GM19043 (cell line): ENCODE data around the gene CCDC57.
"Not testable (repeated sequence)": the region's sequence is repeated elsewhere in the genome, so short reads cannot be mapped to it uniquely, and the experiment has no call there.

Experiments
- ATAC-seq: cut with Tn5 transposase; IDR thresholded peaks from one replicate; pipeline ENCODE4 v1.9.1; 2021; ENCODE audit warnings: low read depth; ENCODE audit not compliant: unreplicated experiment

Gene CCDC57

DNA sequence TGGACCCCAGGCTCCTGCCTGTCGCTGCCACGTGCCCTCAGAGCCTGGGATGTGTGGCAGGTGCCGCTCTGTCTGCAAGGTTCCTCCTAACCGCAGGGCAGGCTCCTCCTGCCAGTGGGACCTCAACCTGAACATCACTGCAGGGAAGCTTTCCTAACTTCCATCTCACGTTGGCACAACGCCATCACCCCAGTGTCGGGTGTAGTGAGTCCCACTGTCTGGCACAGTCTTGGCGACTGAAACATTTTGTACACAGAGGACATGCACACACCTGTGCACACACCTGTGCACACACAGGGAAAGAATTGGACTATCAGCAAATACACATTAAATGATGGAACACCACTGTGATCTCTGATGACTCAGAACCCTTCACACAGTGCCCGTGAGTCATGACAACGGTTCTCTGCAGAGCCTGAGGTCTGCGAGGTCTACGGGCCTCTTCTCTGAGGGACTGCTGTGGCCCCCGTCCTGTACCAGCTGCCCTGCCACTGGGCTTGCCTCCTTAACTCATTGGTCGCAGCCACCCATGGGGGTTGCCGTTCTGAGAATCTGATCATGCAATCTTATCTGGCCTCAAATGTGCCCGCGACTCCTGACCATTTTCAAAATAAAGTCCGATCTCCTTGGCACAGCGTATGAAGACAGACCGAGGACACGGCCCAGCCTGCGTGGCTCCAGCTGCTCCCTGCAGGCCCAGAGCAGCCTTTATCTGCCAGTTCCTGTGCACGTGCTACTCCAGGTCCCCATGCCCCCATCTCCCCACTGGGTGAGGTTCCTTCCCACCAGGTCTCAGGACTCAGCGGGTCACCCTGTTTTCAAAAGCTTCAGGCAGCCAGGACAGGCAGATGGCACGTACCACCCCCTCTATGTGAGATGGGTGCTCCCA is 7.6 kb downstream of the CCDC57 start:
- no peak for ATAC-seq

DNA sequence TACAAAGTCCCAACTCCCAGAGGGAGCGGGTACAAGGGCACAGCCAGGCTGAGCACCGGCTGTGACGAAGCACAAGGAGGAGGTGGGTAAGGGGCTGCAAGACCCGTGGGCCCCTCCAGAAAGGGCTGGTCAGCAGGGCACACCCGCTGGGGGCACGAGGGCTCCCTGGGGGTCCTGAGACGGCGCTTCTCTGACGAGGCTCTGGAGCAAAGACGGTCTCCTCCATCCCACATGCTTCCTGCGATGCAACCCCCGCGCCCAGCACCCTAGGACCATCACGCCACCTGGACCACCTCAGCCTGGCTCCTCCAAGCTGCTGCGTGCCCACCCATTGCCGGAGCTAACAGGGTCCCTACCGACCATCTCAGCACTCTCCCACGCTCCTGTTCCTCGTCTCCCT is 8.7 kb downstream of the CCDC57 start:
- no peak for ATAC-seq

DNA sequence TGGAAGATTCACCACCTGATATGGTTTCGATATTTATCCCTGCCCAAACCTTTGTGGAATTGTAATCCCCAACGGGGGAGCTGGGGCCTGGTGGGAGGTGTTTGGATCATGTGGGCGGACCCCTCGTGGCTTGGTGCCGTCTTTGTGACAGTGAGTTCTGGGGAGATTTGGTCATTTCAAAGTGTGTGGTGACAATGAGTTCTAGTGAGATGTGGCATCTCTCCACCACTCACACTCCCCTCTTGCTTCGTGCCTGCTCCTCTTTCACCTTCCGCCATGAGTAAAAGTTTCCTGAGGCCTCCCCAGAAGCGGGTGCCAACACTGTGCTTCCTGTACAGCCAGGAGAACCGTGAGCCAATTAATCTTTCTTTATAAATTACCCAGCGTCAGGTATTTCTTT is 9.7 kb downstream of the CCDC57 start:
- no peak for ATAC-seq

DNA sequence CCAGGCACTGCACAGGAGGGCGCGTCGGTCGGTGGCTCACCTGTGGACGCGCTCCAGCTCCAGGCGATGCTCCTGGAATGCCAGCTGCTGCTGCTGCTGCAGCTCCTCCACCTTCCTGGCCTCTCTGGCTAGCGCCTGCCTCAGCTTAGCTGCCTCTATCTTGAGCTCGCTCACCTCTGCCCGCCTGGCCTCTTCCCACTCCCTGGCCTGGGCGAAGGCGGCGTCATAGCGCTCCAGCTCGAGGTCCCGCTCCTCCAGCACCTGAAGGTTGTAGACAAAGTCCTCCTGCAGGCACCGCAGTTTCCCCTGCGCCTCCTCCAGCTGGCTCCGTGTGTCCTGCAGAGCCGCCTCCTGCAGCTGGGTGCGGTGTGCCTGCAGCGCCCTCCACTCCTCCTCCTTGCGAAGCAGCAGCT is 11.1 kb downstream of the CCDC57 start:
- ATAC-seq, result no peak

DNA sequence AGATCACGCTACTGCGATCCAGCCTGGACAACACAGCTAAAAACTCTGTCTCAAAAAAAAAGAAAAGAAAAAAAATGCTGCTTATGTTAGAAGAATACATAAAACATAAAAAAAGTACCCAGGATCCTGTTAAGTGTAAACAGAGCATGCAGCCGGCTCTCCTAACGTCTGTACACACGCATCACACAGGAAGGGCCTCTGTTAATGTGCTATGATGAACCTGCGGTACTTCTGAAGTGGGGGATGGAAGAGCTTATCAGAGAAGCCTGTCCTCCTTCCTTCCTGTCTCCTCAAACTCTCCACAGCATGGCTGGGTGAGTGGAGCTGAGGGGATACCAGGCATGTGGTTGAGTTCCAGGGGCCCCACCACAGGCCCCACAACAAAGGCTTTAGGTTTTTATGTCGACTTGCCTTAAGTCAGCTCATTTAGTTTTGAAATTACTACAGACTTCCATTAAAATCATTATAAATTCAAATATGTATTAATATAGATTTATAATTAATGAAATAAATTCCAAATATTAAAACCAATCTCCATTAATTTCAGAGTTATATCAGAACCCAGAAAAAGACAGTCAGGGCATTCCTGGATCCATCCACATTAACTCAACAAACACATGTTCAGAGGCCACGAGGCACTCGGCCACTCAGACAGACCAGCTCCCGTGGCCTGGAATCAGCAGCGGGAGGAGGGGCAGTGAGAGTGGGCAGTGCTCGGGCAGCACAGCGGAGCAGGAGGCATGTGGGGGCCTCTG is 11.7 kb downstream of the CCDC57 start:
- no peak for ATAC-seq

DNA sequence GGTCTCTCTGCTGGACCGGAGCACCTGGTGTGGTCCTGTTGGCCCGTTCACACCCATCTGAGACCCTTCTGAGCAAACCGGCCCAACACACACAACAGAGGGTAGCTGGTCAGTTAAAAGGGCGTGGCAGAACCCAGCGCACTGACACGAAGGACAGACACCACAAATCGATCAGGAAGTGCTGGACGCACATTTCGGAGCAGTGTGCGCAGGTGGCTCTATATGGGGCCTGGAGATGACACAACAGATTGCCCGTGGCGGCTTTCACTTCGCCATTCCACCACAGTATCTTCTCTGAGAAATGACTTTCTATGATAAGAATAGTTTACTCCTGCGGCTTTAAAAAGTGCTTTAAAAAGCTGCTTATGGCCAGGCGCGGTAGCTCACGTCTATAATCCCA is 12.5 kb downstream of the CCDC57 start:
- ATAC-seq, result no peak

DNA sequence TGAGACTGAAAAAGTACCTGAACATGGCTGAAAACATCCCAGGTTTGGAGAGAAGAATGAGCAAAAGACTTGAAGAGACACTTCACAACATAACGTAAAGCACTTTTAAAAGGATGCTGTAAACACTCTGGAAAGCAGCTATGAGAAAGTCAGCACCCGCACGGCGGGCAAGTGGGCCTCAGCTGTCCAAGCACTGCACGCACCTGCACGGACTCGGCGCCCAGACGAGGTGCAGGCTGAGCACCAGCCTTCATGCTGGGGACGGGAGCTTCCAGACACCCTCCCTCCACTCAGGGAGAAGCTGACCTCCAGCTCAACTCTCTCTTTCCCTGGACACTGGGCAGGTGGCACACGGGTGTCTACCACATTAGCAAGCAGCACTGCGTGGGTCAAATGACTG is 13.1 kb downstream of the CCDC57 start:
- ATAC-seq, result no peak

DNA sequence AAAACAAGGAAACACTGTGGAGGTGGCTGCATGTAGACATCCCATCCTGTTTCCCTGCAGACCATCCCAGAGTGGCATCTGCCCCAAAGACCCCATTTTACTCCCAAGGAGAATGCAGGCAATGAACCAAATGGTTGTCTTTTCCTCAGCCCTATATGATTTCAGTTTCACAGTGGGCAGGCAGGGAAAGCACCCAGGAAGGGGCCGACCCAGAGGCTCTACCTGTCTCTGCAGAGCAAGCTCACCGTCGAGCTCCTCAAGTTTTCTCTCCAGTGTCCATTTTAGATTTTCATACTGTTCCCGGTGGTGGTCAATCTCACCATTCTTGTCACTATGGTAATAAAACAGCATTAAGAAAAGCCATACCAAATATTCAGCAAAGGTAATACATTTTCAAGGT is 14.6 kb downstream of the CCDC57 start:
- ATAC-seq, result no peak

DNA sequence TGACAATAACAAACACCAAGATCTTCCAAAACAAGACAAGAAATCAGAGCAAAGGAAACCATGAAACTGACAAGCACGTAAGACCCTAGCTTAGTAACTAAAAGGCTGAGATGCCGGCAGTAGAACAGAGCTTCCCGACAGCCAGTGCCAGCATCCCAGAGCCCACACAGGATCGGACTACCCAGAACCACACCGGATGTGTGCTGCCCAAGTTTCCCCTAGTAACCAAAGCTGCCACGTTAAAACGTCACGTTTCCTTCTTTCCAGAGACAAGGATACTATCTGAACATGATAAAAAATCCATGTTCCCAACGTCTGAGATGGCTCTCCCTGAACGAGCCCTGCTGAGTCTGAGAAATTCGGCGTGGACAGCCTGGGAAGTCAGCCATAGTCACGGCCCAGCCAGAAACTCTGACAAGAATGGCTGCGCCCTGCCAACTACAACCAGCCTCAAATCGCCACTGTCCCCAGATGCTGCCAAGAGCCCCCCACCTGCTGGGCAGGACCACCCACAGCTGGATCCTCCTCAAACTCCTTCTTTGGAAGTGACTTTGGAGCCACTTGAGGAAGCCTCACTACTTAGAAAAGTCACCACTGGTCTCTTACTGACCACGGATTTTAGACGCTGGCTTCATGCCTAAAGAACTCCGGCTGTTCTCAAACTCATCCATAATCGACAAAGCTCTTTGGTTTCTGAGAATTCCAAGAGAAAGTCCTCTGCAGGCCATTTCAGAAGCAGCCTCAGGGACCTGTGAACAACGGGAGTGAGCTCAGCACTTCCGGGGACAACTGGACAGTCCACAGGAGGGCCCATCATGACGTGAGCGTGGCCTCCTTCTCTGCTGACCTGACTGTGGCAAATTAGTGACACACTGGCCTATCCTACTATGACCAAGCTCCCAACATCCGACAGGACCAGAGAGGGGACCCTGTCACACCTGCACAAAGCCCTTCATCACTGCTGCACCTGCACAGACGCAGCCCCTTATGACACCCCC is 16.7 kb downstream of the CCDC57 start:
- no peak for ATAC-seq

DNA sequence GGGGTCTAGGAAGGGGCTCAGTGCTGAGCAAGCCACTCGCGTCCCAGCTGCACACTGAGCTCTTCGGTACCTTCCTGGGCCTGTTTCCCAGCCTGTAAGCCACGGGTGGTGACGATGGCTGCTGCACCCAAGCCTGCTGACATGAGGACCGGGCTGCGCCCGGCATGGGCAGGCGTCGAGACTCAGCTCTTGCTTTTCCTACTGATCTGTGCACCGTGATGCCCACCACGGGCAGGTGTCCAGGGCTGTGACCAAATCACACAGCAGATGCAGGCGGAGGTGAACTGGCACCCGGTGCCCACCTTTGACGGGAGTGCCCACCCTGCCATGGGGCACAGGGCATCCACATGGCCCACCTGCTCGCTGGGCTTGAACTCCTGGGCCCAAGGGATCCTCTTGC is 17.9 kb downstream of the CCDC57 start:
- ATAC-seq, result no peak

DNA sequence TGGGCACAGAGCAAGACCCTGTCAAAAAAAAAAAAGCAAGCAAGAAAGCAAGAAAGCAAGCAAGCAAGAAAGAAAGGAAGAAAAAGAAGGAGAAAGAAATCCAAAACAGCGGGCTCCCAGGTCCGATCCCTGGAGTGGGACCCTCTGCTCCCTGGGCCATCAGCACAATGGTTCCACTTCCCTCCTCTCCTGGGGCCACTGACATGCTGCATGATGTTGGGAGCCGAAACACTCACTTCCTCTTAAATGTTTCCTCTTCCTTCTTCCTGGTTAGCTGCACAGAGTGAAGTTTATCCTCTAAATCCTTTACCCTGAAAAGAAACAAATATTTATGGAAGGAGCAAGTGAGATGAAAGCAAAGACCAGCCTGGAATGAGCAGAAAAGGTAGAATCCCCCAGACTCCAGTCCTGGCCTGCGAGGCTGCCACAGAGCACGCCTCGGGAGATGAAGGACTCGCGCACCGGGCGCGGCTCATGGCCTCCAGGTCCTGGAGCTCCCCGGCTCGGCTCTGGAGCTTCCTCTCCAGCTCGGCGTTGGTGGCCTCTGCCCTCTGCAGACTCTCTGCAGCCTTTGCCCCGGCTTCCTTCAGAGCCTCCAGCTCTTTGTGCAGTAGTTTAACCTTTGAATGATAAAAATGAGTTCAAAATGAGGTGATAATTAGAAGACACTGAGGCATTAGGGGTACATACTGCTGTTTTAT is 19.0 kb downstream of the CCDC57 start:
- ATAC-seq, result no peak

DNA sequence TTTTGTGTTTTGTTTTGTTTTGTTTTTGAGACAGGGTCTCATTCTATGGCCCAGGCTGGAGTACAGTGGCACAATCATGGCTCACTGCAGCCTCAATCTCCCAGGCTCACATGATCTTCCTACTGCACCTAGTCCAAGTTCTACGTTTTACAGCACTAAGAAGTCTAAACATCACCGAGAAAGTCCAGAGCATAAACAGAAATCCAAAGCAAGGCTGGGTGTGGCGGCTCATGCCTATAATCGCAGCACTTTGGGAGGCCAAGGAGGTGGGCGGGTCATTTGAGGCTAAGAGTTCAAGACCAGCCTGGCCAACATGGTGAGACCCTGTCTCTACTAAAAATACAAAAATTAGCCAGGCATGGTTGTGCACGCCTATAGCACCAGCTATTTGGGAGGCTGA is 19.6 kb downstream of the CCDC57 start:
- not testable (repeated sequence) for ATAC-seq

DNA sequence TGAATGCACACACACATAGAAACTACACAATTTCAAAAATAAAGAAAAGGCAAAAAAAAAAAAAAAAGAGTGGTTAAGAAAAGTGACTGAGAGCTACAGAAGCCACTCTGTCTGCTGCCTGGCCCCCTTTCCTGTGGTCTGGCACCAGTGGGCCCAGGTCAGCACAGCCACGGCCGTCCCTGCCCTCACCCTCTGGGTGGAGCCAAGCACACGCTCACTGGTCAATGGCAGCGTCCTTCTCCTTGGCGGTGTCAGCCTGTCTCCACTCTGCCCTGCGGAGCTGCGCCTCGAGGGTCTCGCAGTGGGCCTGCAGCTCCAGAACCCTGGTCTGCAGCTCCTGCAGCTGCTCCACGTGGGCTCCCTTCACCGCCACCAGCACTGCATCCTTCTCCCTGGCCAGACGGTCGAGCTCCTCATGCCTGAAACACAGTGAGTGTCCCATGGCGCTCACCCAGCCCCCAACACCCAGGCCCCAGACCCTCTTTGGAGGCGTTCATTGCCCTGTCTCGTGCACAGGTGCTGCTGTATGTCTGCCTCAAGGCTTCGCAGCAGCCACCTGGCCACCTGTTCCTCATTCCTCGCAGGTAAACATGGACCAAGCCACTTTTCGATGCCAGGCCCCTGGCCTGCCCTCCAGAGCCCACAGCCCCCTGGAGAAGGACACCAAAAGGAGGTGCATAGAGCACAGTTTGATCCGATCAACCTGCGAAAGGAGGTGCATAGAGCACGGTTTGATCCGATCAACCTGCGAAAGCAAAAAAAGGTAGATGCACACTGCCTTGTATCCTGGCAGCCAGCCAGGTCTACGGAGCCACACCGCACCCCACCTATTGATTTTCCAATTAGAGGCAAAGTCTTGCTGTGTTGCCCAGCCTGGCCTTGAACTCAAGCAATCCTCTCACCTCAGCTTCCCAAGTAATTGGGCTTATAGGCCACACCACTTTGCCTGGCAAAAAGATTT is 24.4 kb downstream of the CCDC57 start:
- ATAC-seq, result no peak

DNA sequence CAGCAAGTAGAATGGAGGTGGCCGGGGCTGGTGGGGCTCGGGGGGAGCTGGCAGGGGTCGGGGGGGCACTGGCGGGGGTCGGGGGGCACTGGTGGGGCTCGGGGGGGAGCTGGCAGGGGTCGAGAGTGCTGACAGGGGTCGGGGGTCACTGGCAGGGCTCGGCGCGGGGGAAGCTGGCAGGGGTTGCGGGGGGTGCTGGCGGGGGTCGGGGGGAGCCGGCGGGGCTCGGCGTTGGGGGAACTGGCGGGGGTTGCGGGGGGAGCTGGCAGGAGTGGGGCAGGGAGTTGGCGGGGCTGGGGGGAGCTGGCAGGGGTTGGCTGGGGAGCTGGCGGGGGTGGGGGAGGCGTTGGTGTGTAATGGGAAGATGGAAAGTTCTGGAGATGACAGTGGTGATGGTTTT is 25.1 kb downstream of the CCDC57 start:
- ATAC-seq, result no peak

DNA sequence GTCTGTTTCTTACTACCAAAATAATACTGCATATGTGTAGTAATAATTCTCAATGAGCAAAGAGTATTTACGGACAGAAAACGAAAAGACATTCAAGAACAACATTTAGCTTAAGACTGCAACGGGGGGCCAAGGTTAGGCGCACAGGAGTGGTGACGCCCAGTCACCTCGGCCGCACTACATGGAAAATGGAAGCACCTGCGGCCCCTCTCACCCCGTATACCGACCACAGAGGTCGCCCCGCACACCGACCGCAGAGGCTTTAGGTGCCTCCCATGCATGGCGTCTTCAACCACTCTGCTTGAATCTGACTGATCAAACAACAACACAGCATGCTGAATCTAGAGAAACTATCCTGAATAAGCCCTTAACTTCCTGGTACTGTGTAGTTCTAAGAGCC is 26.4 kb downstream of the CCDC57 start:
- no peak for ATAC-seq

DNA sequence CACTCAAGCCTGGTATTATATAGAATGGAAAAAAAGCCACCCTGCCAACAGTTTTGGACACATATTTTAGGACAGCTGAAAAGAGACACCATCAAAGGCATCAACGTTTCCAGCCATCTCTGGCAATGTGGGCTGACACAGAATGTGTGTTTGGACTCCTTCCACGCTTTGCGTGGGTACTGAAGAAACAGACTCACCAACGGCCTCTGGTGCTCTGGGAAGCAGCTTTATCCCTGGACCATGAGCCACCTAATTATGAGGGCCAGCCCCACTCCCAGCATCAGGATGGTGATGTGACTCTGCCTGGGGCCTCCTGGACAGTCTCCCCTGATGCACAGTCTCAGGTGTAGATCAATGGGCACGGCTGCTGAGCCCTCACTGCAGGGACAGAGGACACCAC is 27.9 kb downstream of the CCDC57 start:
- no peak for ATAC-seq

DNA sequence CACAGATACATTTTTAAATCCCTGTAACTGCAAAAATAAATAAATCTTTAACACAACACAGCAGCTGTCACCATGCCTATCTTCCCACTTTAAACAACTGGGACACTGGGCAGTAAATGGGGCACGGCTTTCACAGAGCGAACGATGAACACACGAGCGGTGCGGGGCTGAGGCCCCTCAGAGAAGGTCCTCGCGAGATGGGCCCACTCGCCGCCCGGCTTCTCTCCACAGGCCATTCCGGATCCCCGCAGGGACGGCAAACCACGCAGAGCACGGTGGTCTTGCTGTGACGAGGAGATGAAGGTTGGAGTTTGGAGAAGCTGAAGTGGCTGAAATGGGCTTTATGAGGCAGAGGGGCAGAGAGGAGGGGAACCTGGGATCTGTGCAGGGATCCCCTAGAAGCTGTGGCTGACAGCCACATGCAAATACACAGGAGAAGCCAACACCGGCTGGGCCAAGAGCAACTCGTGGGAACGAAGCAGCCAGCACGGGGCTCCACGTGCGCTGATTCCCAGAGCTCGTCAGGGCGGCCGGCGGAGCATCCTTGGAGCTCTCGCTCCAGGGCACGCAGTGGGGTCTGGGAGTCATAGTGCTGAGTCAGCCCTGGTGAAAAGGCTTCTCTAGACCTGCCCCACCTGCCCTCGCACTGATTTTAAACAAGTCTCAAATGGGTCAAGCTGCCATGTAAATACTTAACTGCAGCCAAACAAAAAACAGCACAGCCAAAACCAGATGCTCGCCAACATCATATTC is 31.7 kb downstream of the CCDC57 start:
- no peak for ATAC-seq

DNA sequence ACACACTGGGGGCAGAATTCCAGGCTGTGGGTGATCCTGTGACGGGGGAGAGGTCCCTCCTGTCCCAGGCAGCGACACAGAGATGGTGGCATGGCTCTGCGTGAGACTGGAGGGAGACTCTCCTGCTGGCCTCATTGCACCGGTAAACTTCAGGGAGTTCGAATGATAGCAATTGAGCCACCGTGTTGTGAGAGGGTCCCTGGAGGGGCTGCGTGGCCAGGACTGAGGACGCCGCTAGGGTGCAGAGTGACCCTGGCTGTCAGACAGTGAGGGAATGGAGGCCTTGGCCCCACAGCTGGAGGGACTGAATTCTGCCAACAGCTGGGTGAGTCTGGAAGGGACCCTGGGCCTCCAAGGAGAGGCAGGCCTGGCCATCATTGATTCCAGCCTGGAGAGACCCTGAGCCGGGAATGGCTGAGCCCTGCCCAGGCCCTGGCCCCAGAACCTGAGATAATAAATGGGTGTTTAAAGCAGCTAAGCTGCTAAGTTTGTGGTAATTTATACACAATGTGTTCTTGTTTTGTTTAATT is 32.6 kb downstream of the CCDC57 start:
- no peak for ATAC-seq
